ENCODE data around the gene NLRP13.

Gene NLRP13

GRCh38 chr19:55902080-55902751, 29.9 kb downstream of the NLRP13 start:
- DNase-seq, result no peak

- no peak for DNase-seq
Measured at GRCh38 chr19:55901369-55902079, 30.6 kb downstream of the NLRP13 start.

GRCh38 chr19:55898911-55899310, 33.2 kb downstream of the NLRP13 start:
- DNase-seq, result no peak

GRCh38 chr19:55882626-55883025, 49.5 kb downstream of the NLRP13 start:
- DNase-seq, result no peak

- DNase-seq, result no peak
Measured at GRCh38 chr19:55877211-55877610, 54.9 kb downstream of the NLRP13 start.

- DNase-seq, result no peak
Measured at GRCh38 chr19:55870736-55871135, 61.4 kb downstream of the NLRP13 start.

GRCh38 chr19:55867101-55867500, 65.0 kb downstream of the NLRP13 start:
- DNase-seq, result no peak

GRCh38 chr19:55866521-55866920, 65.6 kb downstream of the NLRP13 start:
- DNase-seq, result no peak

- no peak for DNase-seq
Measured at GRCh38 chr19:55858969-55859368, 73.2 kb downstream of the NLRP13 start.

- DNase-seq, result no peak
Measured at GRCh38 chr19:55858401-55858800, 73.7 kb downstream of the NLRP13 start.

GRCh38 chr19:55857974-55858373, 74.2 kb downstream of the NLRP13 start:
- DNase-seq, result no peak

GRCh38 chr19:55857149-55857548, 75.0 kb downstream of the NLRP13 start:
- peak in 1 of 2 donors; percentile 3 for DNase-seq

GRCh38 chr19:55855160-55855559, 77.0 kb downstream of the NLRP13 start:
- DNase-seq, result no peak

Data from inflammatory macrophage (primary cell).